NCI-H1694 (cell line): ENCODE results near the gene SIX3.

Source experiments
- DNase-seq: peaks from one replicate; lab custom pipeline; 2025; lab: John Stamatoyannopoulos, UW

The SIX3 gene

DNA sequence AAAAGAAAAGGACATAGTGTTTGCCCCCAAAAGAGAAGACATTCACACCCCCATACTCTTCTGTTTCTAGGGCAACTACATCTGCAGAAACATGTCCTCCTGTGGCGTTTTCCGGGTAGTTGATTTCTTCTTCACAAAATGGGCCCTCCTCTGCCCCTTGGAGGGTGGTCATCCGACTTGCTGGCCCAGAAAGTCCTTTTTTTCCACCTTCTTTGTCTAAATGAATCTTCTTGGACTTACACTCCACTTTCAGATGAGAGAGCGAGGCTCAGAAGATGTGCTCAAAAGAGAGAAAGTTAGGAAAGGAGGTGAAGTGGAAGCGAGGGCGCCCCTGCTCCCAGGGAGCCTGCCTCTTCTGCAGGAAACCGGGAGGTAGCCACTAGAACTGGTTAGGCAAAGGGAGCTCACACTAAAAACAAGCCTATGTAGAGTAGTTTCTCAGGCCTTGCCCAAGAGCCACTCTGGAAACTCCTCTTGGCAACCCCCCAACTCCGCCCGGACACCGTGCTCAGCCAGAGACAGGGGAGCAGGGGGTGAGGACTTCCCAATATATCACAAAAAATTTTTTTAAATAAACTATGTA, 10.2 kb upstream of the SIX3 start:
- DNase-seq = no peak

DNA sequence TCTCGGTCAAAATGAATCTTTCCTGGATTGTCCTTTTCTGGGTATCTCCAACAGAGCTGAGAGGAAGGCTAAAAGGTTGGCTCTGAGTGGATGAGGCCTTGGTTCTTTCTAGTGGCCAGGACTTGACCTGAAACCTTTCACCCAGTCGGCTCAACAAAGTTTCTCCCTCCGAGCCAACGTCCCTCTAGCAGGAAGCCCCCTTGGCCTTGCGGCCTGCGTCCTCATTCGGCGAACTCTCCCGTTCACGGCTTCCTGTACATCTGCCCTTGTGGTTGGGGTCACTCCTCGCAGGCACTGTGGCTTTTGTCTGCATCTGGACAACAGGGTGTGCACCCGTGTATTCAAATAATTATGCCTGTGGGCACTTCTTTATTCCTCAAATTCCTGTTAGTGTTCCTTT, 9.4 kb upstream of the SIX3 start:
- DNase-seq = no peak

DNA sequence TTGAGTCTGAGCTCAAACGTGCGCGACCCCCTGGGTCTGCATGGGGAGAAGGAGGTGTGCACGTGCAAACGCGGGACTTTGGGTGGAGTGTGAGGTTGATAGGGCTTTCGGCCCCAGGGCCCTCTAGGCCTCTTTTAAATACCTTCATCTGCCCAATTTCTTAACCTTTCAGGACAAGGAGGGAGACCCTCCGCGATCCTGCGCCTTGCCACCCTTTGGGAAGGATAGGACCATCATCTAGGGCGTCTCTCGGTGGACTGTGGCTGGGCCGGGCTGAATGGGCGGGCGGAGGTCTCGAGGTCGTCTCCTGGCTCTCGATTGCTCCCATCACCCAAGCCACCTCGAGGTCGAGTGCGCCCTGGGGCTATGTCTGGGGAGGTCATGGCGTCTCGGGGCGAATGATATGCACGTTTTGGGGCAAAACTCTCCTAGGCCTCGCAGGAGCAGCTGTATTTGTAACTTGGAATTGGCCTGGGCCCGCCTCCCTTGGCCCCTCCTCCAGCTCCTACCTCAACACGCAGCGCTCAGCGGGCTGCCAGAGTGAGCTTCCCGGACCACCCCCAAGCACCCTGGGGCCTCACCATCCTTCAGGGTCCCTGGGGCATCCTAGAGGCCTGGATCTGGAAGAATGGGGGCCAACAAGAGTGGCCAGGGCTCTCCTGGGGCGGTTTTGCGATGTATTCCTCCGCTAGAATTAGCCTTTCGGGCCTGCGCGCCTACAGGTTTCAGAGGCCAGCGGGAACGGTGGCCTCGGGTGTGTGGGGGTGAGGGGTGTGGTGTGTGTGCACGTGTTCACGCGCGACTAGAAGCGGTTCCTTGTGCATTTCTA, 8.7 kb upstream of the SIX3 start:
- no peak for DNase-seq

DNA sequence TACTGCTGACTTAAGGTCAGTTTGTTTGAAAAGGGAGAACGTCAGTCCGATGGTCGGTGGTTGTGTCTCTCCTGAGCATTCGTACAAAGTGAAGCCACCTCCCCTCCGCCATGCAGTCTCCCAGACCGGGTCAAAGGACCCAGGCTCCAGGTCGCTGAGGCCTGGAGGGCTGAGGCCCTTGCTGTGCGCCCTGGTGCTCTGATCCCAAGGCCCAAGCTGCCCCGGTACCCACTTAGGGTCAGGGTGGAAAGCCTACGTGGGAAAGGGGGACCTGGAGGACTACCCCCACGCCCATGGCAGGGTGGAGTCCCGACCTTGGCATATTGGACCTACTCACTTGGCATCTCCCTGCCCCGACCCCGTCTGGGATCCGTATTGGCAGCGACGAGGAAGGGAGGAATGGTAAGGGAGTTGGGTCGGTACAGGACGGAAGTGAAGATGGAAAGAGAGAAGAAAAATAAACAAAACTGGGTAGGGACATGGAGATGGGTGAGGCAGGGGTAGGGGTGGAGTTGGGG, 8.0 kb upstream of the SIX3 start:
- DNase-seq = no peak

DNA sequence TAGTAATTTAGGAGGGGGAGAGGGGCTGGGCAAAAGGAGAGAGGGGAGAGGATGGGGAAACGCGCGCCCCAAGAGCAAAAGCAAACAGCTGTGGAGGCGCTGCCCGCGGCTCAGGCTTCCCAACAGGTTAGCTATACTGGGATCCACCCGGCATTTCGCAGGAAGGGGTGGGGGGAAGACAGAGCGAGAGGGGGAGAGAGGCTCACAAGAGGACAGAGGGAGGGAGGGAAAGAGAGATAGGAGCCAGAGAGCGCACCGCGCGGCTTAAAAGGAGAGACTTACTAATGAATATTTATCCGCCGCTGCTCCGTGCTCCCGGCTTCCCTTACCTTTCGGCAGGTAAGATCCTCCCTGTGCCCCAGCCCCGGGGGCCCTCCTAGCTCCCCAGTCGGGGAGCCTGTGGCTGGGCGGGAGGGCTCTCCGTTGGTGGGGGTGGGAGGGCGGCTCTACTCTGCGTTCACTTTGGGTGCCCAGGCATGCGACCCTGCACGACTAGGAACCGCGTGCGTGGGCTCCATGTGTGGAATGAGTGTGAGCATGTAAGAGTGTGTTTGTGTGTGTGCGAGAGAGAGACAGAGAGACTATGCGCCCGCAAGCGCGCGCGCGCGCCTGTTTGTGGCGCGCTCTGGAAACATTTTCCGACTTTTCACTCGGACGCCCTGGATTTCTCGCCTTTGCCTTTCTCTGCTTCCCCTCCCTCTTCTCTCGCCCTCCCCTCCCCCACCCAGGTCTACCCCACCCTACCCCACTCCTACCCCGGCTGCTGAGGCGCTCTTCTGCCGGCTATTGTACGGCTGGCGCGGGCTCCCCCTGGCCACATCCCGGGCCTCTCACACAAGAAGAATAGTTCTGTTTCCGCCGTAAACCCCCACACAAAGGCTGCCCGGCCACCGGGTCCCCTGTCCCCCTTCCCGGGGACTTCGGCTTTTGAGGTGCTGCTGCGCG, 7.2 kb upstream of the SIX3 start:
- DNase-seq = no peak

DNA sequence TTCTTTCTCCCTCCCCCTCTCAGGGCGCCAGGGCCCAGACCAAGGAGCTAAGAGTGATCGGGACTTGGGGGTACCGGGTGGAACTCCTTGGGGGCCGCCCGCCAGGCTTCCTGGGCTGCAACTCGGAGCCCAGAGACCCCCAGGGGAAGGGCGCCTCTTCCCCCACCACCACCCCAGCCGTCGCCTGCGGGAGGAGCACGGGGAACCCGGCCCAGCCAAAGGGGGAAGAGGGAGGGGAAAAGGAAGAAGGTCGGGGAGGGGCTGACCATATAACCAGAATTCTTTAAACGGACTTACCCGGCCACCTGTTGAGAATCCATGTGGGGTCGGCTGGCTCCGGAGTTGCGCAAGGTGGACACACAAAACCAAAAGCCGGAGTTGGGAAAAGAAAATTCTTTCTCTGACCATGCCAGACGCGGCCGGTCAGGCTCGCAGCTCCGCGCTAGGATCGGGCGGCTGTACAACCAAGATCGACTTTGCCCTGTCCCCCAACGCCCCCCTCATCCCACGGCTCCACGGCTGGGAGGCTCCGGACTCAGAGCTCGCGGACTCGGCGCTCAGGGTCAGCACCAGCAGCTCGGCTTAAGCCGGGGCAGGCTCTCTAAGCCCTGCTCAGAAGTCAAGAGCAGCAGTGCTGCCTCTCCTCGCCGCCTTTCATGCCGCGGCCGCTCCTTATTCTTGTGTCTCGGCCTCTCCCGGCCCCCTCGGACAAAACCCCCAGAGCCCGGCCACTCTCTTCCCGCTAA, 6.3 kb upstream of the SIX3 start:
- DNase-seq = no peak

DNA sequence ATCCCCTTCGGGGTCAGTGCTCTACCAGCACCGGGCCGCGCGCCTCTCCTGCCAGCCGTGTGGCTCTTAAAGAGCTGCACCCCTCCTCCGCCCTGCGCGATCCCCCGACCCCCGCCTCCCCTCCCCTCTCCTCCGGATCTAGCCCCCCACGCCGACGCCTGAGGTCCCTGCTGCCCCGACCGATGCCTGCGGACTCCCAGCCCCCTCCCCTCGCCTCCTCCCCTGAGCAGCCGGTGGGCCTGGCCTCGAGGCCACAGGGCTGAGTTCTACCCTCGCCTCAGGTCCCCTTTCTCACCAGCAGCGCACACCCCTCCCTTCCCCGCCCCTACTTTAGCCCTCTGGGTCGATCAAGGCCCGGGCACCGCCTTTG, 5.8 kb upstream of the SIX3 start:
- no peak for DNase-seq

DNA sequence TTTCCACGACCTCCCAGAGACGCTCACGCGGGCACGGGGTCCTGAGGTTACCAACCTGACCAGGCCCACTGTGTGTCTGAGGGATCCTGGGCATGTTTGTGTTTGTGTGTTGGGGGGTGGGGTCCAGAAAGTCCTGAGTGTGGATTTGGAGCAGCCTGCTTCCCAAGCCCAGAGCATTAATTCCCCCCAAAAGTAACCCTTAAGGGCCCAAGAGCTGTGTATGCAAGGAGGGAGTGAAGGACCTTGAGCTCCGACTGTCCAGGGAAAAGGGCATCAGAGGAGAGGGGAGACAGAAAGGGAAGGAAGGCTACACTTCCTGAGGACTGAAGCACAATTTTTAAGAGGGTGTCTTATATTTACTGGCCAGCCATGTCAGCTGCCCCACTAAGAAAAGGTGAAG, 5.2 kb upstream of the SIX3 start:
- no peak for DNase-seq

DNA sequence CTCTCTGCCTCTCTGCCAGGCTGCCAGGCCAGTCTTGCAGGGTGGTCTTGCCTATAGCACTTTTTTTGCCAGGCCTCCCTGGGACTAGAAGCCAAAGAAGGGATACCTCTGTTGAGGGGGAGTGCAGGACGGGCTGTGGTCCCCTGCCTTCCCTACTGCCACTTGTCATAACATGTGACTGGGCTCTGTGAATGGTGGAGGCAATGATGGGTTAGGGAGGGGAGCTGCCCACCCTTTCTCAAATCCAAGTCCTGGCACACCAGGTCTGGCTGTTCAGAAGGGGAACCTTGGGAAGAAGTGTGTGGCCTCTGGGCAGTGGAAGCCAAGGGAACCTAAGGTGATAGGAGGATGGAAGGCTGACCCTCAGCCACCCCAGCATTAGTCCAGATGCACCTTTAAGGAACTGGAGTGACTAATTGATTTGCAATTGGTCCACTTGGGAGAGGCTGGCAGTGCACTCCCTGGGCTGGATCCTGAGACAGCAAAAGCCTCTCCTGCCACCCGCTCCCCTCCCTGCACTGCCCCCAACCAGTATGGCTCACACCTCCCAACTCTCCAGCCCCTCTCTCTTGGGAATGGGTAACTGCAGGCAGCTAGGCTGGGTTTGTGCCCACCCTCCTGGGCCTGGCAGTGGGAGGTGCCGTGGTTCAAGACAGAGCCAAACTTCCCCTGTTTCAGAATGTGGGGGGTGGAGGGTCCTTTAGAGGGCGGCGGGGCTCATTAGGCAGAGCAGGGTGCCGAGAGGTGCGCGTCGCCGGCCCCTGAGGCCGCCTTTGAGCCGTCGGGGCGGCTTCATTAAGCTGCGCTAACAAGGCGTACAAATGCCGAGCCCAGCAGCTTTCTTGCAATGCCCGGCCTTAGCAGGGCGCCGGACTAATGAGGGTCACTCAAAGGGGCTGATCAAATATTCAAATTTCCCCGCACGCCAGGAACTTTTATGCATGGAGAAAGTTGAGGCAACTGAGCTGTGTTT, 4.5 kb upstream of the SIX3 start:
- no peak for DNase-seq

DNA sequence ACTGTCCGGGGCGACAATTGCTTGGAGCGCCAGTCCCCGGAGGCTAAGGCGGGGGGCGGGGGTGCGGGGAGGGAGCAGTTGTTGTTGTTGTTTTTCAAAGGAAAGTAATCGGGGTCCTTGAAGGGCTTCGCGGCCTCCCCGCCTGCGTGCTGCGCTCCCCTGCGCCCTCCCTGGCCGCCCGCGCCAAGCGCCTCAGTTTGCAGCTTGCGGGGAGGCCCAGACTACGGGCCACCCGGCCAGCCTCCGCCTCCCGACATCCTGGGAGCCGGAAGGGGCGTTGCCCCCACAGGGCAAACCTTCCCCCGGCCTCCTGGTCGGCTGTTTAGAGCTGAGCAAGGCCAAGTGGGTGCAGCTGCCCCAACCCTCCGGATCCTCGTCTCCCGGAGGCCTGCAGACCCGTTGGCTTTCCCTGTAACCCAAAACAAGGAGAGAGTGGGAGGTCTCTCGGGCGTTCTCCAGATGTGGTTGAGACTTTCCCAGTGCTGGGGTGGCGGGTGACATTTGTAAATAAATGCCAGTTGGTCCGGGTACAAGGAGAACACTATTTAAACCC, 3.7 kb upstream of the SIX3 start:
- no peak for DNase-seq

DNA sequence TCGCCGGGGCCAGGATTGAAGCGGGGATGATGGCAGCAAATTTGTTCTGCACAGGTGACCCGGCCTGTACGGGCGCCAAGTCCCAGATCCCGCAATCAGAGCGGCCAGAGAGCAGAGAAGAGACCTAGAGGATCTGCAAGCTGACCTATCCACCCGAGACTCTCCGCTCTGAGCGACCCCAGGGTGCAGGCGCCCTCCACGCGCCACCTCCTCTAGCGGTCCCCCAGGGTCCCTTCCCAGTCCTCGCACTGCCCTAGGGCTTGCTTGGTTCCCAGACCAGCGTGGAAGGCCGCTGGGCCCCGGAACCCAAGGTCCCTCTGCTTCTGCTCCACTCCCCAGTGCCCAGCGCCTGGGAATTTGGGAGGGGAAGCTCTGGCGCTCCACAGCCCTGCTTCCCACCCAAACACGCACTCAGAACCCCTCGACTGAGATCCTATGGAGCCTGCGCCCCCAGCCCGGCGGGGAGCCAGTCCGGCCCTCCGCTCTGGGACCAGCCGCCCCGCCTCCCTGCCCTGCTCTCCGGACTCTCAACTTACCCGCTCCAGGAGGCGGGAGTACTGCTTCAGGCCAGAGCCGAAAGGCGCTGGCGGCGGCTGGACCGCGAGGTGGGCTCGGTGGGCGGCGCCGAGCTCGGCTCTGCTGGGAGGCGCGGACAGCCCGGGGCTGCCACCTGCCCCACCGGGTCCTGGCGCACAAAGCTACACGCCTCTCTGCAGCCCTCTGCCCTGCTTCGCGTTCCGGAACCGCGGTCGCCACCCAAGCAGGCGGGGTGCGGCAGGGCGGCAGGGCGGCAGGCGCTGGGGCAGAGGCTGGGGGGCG, 3.0 kb upstream of the SIX3 start:
- no peak for DNase-seq

DNA sequence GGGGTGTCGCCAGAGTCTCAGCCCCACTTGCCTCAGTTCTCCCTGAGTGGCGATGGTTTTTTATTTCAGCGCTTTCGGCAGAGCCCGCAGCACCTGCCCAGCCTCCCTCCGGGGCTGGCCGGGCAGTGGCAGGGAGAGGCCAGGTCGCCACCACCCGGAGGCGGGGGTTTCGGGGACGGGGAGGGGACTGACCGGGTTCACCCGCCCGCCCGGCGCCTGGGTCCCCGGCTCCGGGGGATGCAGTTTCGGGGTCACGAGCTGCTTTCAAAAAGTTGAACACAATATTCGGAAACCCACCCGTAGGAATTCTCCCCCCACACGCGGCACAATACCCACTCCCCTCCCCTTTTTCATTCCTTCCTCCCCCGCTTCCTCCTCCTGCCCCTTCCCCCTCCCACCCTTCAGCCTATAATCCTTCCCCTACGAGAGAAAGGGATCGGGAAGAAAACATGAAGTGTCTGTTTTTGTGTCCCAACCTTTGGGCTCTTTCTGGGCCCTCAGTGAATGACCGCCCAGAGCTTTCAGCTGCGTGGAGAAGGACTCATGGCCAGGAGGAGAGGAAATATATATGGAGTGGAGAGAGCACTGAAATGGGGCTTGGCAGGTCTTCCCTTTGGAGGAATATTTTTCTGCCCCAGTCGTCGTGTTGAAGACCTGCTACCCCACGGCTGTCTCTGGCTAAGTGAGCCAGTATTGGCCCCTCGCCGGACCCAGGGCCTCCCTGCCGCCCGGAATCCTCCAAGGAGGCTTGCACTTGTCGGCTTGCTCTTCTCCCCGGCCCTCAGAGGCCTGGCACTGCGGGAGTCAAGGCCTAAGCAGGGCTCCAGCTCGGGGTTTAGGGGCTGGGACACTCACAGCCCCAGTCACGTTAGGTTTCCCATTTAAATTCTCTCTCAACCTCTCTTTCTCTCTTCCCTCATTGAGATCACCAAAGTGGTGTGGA, 2.1 kb upstream of the SIX3 start:
- DNase-seq = no peak

DNA sequence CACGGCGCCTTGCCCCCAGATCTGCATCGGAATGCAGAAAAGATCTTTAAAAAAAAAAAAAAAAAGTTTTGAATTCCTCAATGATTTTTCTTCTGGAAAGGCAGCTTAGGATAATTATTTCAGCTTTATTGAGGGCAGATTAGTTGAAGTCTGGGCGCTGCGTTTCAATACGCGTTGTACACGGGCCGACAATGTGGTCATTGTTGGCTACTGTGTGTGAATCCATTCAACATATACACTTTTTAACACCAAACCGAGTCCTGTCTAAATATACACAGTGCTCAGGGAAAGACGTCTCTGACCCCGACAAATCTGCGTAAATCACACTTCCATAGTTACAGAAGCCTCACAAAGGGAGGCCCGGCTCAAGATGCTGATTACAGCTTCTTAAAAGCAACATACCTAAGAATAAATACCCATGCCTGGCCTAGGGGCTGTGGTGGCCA, 1.4 kb upstream of the SIX3 start:
- no peak for DNase-seq

DNA sequence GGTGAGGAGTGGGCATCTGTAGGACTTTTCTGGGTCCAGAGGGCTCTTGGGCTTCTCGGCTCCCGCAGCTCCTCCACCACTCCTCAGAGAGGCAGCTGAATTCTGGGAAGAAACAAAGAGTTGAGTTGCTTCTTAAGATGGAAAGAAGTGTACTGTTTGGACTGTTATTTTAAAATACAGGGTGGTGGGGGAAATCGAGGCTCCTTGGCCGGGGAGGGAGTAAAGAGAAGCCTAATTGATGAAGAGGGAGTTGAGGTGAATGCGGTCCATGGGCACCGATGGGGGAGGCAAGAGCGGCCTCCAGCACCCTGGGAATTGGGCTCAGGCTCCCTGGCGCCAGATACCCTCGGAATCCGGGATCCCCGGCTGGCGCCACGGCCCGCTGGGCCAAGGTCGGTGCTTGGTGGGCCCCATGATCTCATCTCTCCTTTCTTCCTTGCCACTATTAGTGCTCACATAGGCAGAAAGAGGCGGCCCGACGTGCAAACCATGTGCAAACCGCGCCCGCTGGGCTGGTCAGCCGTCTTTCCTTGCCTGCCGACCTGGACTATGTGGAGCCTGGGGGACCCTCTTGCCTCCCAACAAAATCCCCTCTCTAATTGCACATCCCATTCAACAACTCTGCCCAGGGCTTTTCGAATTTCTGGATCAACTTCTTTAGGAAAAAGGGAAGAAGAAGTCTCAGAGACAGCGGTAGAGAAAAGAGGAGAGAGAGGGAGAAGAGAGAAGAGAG, 604 bp upstream of the SIX3 start:
- no peak for DNase-seq

DNA sequence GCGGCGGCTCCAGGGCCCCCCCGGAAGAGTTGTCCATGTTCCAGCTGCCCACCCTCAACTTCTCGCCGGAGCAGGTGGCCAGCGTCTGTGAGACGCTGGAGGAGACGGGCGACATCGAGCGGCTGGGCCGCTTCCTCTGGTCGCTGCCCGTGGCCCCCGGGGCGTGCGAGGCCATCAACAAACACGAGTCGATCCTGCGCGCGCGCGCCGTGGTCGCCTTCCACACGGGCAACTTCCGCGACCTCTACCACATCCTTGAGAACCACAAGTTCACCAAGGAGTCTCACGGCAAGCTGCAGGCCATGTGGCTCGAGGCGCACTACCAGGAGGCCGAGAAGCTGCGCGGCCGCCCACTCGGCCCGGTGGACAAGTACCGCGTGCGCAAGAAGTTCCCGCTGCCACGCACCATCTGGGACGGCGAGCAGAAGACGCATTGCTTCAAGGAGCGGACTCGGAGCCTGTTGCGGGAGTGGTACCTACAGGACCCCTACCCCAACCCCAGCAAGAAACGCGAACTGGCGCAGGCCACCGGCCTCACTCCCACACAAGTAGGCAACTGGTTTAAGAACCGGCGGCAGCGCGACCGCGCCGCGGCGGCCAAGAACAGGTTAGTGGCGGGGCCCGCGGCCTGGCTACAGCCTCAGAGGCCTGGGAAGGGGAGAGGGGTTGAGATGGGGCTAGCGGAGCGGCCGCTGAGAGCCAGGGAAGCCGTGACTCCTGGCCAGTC, 965 bp downstream of the SIX3 start:
- DNase-seq = no peak

DNA sequence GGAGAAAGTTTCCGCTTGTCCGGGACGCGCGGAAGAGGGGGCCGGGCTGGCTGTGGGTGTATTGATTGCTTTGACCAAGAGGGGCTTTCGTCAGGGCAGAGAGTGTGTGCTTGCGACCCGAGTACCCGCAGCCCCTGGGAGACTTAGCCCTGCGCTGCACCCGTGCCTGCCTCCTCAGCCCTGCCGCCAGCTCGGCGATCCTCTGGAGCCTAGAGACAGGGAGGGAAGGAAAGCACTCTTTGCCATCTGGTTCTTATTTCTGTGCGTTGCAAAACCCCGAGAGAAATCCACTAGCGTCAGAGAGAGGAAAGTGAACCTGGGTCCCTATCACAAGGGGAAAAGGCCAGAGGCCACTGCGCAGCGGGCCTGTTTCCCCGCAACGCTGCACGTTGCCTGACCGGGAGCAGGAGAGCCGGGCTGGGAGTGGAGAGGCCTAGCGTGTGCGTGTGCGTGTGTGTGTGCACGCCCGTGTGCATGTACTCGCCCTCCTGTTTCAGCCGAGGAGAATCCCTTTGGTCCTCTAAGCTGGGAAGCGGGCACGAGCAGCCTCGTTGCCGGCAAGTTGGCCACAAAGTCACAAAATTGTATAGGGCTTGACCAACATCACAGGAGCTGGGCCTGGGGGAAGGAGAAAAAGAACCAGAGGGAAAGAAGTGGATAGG, 1.7 kb downstream of the SIX3 start:
- DNase-seq = no peak
